ENCODE measurements around the gene ANKRD16.
"Not testable (repeated sequence)": the region's sequence is repeated elsewhere in the genome, so short reads cannot be mapped to it uniquely, and the experiment has no call there.

Gene ANKRD16

GRCh38 chr10:5862360-5862961, 27.2 kb downstream of the ANKRD16 start:
- Histone ChIP-seq H3K4me3 (ENCODE audit: low read depth, low read length) (no peak overlapping the region), H3K27me3 (replicated peaks) (no peaks in the 10 kb centered on the region), H3K27ac (peak overlapping the region; percentile 81), H3K36me3 (replicated peaks) (no peaks in the 10 kb centered on the region)
- in situ Hi-C loops (cut with HindIII; ENCODE audit: low pct_ligation_motif_present, low sequenced_read_pairs), result no loop called here
- TF ChIP-seq, protein P1, sequence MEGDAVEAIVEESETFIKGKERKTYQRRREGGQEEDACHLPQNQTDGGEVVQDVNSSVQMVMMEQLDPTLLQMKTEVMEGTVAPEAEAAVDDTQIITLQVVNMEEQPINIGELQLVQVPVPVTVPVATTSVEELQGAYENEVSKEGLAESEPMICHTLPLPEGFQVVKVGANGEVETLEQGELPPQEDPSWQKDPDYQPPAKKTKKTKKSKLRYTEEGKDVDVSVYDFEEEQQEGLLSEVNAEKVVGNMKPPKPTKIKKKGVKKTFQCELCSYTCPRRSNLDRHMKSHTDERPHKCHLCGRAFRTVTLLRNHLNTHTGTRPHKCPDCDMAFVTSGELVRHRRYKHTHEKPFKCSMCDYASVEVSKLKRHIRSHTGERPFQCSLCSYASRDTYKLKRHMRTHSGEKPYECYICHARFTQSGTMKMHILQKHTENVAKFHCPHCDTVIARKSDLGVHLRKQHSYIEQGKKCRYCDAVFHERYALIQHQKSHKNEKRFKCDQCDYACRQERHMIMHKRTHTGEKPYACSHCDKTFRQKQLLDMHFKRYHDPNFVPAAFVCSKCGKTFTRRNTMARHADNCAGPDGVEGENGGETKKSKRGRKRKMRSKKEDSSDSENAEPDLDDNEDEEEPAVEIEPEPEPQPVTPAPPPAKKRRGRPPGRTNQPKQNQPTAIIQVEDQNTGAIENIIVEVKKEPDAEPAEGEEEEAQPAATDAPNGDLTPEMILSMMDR (IDR thresholded peaks at IDR 0.05; ENCODE audit: low read depth, low read length, missing control alignments), result no peak
- no peak for DNase-seq

DNA sequence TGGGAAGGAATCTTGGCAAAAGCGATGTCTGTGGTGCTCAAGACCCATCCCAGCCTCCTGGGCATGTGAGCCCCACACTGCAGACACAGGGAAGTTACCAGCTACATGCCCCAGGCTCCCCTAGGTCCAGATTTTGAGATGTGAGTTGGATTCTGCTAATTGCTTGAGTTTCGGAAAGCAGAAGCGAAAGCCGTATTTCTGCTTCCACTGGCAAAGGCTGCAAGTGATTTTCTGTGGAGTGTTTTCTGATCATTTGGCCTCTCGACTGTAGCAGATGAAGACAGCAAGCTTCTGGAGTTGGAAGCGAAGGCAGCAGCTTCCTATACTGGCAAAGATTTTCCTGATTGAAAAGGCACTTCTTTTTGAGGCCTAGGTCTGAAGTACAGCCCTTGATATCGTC, 29.6 kb downstream of the ANKRD16 start:
- Histone ChIP-seq H3K27ac (no peak overlapping the region), H3K4me3 (ENCODE audit: low read depth, low read length) (no peak overlapping the region), H3K27me3 (replicated peaks) (no peaks in the 10 kb centered on the region), H3K36me3 (replicated peaks) (no peaks in the 10 kb centered on the region)
- DNase-seq, result no peak
- in situ Hi-C loops (cut with HindIII; ENCODE audit: low pct_ligation_motif_present, low sequenced_read_pairs), result no loop called here
- TF ChIP-seq, protein P1 (IDR thresholded peaks at IDR 0.05; ENCODE audit: low read depth, low read length, missing control alignments), result no peak

DNA sequence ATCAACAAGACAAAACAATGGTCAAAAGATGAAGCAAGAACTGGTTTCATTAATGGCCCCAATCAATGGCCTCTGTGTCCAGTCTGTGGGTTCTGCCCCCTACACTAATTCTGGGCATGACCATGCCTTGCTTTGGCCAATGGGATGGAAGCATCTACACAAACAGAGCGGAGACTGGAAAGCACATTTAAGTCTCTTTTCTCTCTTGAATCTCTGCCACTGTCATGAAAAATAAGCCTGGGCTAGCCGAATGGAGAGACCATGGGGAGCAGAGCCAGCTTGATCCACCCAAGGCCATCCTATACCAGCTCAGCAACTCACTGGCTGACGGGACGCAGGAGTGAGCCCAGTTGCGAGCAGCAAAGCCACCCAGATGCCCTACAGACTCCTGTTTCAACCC, 30.9 kb downstream of the ANKRD16 start:
- H3K4me3 ChIP-seq (ENCODE audit: low read depth, low read length), result no peak overlapping the region
- no peak overlapping the region for H3K27ac ChIP-seq
- no peaks in the 10 kb centered on the region for H3K27me3 ChIP-seq (replicated peaks)
- TF ChIP-seq, protein P1 (IDR thresholded peaks at IDR 0.05; ENCODE audit: low read depth, low read length, missing control alignments), result no peak
- no peaks in the 10 kb centered on the region for H3K36me3 ChIP-seq (replicated peaks)
- DNase-seq, result no peak
- in situ Hi-C loops (cut with HindIII; ENCODE audit: low pct_ligation_motif_present, low sequenced_read_pairs), result no loop called here

- no peak overlapping the region for H3K4me3 ChIP-seq (ENCODE audit: low read depth, low read length)
- H3K36me3 ChIP-seq (replicated peaks), result no peaks in the 10 kb centered on the region
- DNase-seq, result no peak
- H3K27ac ChIP-seq, result no peak overlapping the region
- no peaks in the 10 kb centered on the region for H3K27me3 ChIP-seq (replicated peaks)
- TF ChIP-seq, protein P1 (IDR thresholded peaks at IDR 0.05; ENCODE audit: low read depth, low read length, missing control alignments), result no peak
- in situ Hi-C loops (cut with HindIII; ENCODE audit: low pct_ligation_motif_present, low sequenced_read_pairs), result no loop called here
Measured at GRCh38 chr10:5856701-5857004, 33.0 kb downstream of the ANKRD16 start.

- TF ChIP-seq, protein P1 (IDR thresholded peaks at IDR 0.05; ENCODE audit: low read depth, low read length, missing control alignments), result no peak
- no peak overlapping the region for H3K27ac ChIP-seq
- in situ Hi-C loops (cut with HindIII; ENCODE audit: low pct_ligation_motif_present, low sequenced_read_pairs), result no loop called here
- no peak for DNase-seq
- H3K27me3 ChIP-seq (replicated peaks), result no peaks in the 10 kb centered on the region
- no peaks in the 10 kb centered on the region for H3K36me3 ChIP-seq (replicated peaks)
- H3K4me3 ChIP-seq (ENCODE audit: low read depth, low read length), result no peak overlapping the region
Measured at GRCh38 chr10:5855979-5856700, 33.6 kb downstream of the ANKRD16 start.

DNA sequence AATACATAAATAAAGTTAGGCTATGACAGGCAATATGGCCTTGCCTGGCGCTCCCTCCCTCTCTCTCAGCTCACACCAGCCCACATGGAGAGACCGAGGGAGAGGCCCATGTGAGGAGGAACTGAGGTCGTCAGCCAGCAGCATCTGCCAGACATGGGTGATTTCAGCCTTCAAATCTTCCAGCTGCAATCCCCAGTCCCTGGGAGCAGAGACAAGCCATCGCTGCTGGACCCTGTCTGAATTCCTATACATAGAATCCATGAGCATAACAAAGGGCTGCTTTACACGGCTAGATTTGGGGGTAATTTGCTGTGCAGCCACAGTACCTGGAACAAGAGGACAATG, 35.6 kb downstream of the ANKRD16 start:
- Histone ChIP-seq H3K4me3 (ENCODE audit: low read depth, low read length) (no peak overlapping the region), H3K36me3 (replicated peaks) (no peaks in the 10 kb centered on the region), H3K27me3 (replicated peaks) (no peaks in the 10 kb centered on the region), H3K27ac (no peak overlapping the region)
- in situ Hi-C loops (cut with HindIII; ENCODE audit: low pct_ligation_motif_present, low sequenced_read_pairs), result no loop called here
- no peak for DNase-seq
- TF ChIP-seq, protein P1 (IDR thresholded peaks at IDR 0.05; ENCODE audit: low read depth, low read length, missing control alignments), result no peak

GRCh38 chr10:5846667-5847066, 43.0 kb downstream of the ANKRD16 start:
- H3K4me3 ChIP-seq (ENCODE audit: low read depth, low read length); in situ Hi-C loops (cut with HindIII; ENCODE audit: low pct_ligation_motif_present, low sequenced_read_pairs); H3K27me3 ChIP-seq (replicated peaks); DNase-seq; H3K36me3 ChIP-seq (replicated peaks); H3K27ac ChIP-seq: not testable (repeated sequence)

Data from brain microvascular endothelial cell (primary cell).